Right ventricle myocardium inferior (tissue), 1 donor: ENCODE results near the gene HDAC9. TPM values are rescaled to one million over a fixed set of nuclear protein-coding genes. Genes with fewer than 3 reads are reported as not detected.
A peak's percentile ranks its signal among the peaks of the same experiment; 100 is the strongest.

Experiments
- ATAC-seq: fragments of 200-7000 bp; cut with Tn5 transposase; one replicate; pipeline ENCODE4 v1.9.1; 2020; ENCODE audit warnings: mild to moderate bottlenecking, moderate library complexity
- DNase-seq: peaks from one replicate; pipeline ENCODE4 v3.0.0; 2021; ENCODE audit errors: missing footprints
- intact Hi-C: fragments of 100-400 bp; cut with DNase I; formaldehyde crosslinking; loops from one replicate; pipeline ENCODE4 v1.11.0; 2022
- total RNA-seq: library from RNA; stranded (reverse); fragmentation: NEBNext Ultra II Directional; extraction: Animal tissue kit (Norgen Biotek cat#: 25700); gene quantifications from one replicate; pipeline ENCODE4 v1.2.1, GENCODE V29; 2021
- donor health status: DM: no; HTN: yes; CAD: no; lungs with severe emphysema.

HDAC9 gene
- total RNA-seq, 1 donor from 2014 or later, result 25.3 TPM

GRCh38 chr7:18886832-18887231, 391.3 kb downstream of the HDAC9 start:
- no peak for ATAC-seq
- no peak for DNase-seq
- intact Hi-C loops, result no loop called here

DNA sequence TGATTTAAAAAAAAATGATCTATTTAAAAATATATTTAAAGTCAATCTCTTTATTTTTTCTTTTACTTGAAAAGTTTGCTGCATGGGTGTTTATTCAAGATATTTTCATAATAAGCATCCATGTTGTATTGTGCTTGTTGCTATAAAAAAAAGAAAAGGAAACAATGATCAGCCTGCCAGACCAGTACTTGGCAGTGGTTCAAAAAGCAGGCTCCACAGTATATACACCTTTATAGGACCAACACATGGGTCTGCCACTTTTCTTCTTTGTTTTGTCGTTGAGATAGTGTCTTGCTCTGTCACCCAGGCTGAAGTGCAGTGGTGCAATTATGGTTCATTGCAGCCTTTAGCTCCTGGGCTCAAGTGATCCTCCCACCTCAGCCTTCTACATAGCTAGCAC, 393.9 kb downstream of the HDAC9 start:
- intact Hi-C loops, result no loop called here
- ATAC-seq (no peak), DNase-seq (no peak)

GRCh38 chr7:18890134-18890533, 394.6 kb downstream of the HDAC9 start:
- DNase-seq, result no peak
- no peak for ATAC-seq
- intact Hi-C loops, result no loop called here

GRCh38 chr7:18890885-18891621, 395.5 kb downstream of the HDAC9 start:
- DNase-seq (no peak), ATAC-seq (no peak)

GRCh38 chr7:18893156-18893555, 397.6 kb downstream of the HDAC9 start:
- intact Hi-C loops, result no loop called here
- no peak for ATAC-seq

More at GRCh38 chr7:18890885-18891621, 395.5 kb downstream of the HDAC9 start:
- intact Hi-C loops, result no loop called here

GRCh38 chr7:18894155-18894554, 398.6 kb downstream of the HDAC9 start:
- intact Hi-C loops, result no loop called here
- DNase-seq (no peak), ATAC-seq (no peak)

More at GRCh38 chr7:18893156-18893555, 397.6 kb downstream of the HDAC9 start:
- no peak for DNase-seq

DNA sequence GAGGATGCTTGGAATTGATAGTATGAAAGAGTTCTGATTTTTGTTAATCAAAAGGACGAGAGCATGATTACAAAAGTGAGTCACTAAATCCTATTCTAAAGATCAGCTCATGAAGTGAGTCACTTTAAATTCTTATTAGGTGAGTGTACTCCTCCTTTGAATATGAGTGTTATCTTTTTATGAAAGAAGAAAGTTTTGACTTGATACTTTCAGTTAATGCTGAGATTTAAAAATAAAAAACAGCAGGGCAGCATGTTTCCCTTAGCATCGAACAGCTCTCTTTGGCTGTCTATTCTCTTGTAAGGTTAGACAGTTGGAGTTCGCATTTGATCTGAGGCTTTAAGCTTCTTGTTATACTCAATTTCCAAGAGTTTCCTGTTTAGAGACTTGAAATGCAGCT, 399.9 kb downstream of the HDAC9 start:
- no peak for DNase-seq
- intact Hi-C loops, result no loop called here
- no peak for ATAC-seq

GRCh38 chr7:18896343-18896975, 400.9 kb downstream of the HDAC9 start:
- DNase-seq (no peak), ATAC-seq (no peak)
- intact Hi-C loops, result no loop called here

DNA sequence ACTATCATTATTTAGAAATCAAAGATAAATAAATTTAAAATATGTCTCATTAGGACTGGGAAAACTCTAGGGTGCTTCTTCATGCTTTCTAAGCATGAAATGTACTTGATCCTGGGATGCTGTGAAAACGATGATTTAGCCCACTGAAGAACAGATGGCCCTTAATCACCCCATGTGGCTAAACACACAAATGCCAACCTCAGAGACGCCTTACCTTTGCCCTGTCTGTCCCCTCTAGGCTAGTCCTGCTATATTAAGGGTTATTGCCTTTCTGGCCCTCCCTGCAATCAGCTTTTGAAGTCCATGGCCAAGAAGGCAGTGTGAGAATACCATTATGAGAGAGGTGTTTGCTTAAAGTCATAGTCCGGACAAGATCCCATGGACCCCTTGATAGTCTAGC, 404.7 kb downstream of the HDAC9 start:
- intact Hi-C loops, result no loop called here
- DNase-seq, result no peak
- ATAC-seq, result no peak

- ATAC-seq, result no peak
- DNase-seq, result no peak
- intact Hi-C loops, result no loop called here
Measured at GRCh38 chr7:18900803-18901202, 405.3 kb downstream of the HDAC9 start.

DNA sequence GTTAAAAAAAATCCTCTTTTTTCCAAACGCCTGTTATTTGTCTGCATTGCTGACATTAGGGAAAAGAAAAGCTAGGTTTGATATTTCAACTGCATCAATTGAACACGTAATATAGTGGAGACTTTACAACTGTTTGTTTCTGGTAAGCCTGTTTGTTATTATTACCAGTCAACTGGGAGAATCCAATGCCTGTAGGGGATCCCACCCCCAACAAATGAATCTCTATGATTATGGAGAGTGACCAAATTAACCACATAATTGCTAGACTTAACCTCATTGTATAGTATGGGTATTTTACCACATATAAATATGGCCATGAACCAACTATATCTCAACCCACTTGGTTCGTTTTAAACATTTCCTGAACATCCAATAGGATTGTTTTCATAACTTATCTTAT, 405.8 kb downstream of the HDAC9 start:
- intact Hi-C loops, result no loop called here
- ATAC-seq, result no peak
- no peak for DNase-seq

DNA sequence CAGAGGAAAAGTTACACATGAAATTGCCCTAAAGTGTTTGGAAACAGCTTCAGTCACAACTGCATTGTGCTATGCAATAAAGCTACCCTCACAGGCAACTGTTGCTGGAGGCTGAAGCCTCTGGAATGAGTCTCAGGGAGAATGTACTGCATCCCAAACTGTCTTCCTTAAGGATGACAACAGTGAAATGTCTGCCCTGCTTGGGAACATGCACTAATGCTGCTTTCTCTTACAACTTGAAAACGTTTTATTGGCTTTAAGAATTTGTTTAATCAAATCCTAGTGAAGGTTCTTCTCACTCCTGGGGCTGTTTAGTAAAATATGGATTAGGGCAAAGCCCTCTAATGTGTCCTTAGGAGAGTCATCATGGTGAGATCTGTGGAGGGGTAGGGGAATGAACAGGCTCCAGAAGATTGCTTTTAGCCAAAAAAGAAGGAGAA, 406.5 kb downstream of the HDAC9 start:
- DNase-seq (no peak), ATAC-seq (no peak)
- intact Hi-C loops, result no loop called here

DNA sequence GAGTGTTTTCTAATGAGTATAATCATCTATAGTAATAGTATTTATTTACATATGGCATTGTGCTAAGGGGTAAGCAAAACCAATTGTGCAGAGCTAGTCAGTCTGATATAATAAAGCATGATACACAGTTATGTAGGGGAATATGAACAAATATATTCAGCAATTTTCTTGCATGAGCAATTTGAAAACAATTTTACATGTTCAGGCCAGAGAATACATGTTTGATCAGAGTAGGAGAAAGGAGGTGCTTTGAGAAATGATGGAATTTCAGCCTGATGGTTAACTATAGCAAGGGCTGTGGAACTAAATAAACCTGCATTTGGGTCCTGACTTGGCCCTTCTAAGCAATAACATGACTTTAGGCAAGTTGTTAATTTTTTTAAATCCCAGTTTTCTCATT, 407.3 kb downstream of the HDAC9 start:
- no peak for ATAC-seq
- no peak for DNase-seq
- intact Hi-C loops, result no loop called here

- DNase-seq (no peak), ATAC-seq (peak; percentile 37)
- intact Hi-C loops, result no loop called here
Measured at GRCh38 chr7:18903695-18904094, 408.1 kb downstream of the HDAC9 start.

GRCh38 chr7:18905316-18905943, 409.9 kb downstream of the HDAC9 start:
- no peak for DNase-seq
- ATAC-seq, result no peak
- intact Hi-C loops, result no loop called here

GRCh38 chr7:18906901-18907300, 411.4 kb downstream of the HDAC9 start:
- ATAC-seq, result no peak
- intact Hi-C loops, result no loop called here
- no peak for DNase-seq

GRCh38 chr7:18913106-18913505, 417.6 kb downstream of the HDAC9 start:
- ATAC-seq (no peak), DNase-seq (no peak)
- intact Hi-C loops, result no loop called here

DNA sequence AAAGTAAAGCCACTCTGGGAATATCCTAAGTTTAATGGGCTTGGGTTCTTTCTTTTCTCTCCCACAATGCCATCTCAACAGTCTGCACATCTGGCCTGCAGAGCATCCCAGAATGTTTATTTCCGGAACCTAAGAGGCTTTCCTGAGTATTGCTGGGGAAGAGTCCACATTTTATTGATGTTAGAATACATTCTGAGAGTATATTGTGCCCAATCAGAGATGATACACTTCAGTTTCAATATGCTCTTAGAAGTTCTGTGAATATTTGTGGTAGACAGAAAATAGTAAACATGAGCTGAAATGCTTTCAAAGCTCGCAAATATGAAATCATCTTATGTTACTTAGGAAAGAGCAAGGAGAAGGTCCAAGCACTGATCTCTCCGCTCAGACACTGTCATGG, 421.3 kb downstream of the HDAC9 start:
- intact Hi-C loops, result no loop called here
- no peak for DNase-seq
- ATAC-seq, result no peak

DNA sequence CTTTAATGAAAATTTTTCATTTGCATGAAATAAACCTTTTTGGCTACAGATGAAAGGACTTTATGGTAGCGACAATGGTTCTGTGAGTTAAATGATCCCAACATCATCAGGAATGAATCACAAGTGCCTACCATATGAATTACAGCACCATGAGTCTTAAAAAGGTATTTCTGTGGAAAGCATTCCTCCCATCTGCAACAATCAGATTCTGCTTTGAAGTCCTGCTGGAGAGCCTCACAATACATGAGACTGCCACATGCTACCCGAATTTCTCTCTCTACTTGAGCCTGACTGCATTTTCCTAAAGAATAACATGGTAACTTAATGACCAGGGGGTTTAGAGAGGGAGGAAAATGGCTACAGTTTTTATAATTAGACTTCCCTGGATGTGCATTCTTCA, 431.6 kb downstream of the HDAC9 start:
- intact Hi-C loops, result no loop called here
- DNase-seq, result no peak

DNA sequence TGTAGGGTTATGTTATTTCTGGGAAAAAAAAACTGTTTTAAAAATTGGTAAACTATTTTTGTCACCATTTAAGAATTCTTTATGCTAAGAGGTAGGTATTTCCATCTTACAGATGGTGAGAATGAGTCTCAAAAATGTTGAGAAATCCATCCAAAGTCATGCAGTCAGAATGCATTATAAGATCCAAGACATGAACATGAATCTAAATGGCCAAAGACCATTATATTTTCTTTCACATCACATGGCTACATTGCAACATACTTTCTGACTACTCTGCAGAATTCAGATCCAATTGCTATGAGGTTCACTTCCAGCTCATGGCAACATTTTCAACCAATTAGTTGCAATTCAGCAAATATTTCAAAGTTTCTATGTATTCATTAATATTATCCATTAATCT, 440.7 kb downstream of the HDAC9 start:
- intact Hi-C loops, result no loop called here
- no peak for DNase-seq
- ATAC-seq, result no peak

More for the DNA sequence above, 431.6 kb downstream of the HDAC9 start:
- ATAC-seq, result no peak
